Osteoblast (primary cell): ENCODE results near the gene SLC39A11. TPM values are rescaled to one million over a fixed set of nuclear protein-coding genes. Genes with fewer than 3 reads are reported as not detected.

ENCODE experiments used
- DNase-seq: peaks from one replicate; pipeline ENCODE4 v3.0.0; 2011; ENCODE audit warnings: low spot score, mixed read lengths; ENCODE audit not compliant: insufficient read length; ENCODE audit errors: missing footprints
- H2AFZ ChIP-seq: 2 replicates; pipeline ENCODE4 v1.6.0; 2011; ENCODE audit warnings: mild to moderate bottlenecking, low read length
- H3K27ac ChIP-seq: 2 replicates; pipeline ENCODE4 v1.5.1; 2011; ENCODE audit warnings: mild to moderate bottlenecking, low read depth, low read length, moderate library complexity
- H3K27me3 ChIP-seq: 2 replicates; pipeline ENCODE4 v1.6.0; 2012; ENCODE audit warnings: mild to moderate bottlenecking, control low read depth, inconsistent platforms, low read length, moderate library complexity; ENCODE audit not compliant: insufficient read depth
- H3K36me3 ChIP-seq: 2 replicates; pipeline ENCODE4 v1.5.1; 2011; ENCODE audit warnings: mild to moderate bottlenecking, low read length, control low read depth, moderate library complexity; ENCODE audit not compliant: insufficient read depth
- H3K4me1 ChIP-seq: 2 replicates; pipeline ENCODE4 v1.5.1; 2011; ENCODE audit warnings: mild to moderate bottlenecking, low read length, control low read depth, moderate library complexity; ENCODE audit not compliant: insufficient read depth
- H3K4me2 ChIP-seq: 2 replicates; pipeline ENCODE4 v1.6.0; 2011; ENCODE audit warnings: mild to moderate bottlenecking, low read length; ENCODE audit not compliant: insufficient read depth
- H3K4me3 ChIP-seq: fragments of 200-600 bp; sonication (generic); 3 replicates; pipeline ENCODE4 v1.5.1; 2012; ENCODE audit warnings: mild to moderate bottlenecking, low read length, inconsistent platforms; ENCODE audit not compliant: insufficient read depth
- H3K79me2 ChIP-seq: 2 replicates; pipeline ENCODE4 v1.6.0; 2012; ENCODE audit warnings: mild to moderate bottlenecking, low read length, control low read depth, inconsistent platforms; ENCODE audit not compliant: insufficient read depth
- H3K9me3 ChIP-seq: 2 replicates; pipeline ENCODE4 v1.5.1; 2011; ENCODE audit warnings: low read depth, low read length, control low read depth
- H4K20me1 ChIP-seq: 2 replicates; pipeline ENCODE4 v1.6.0; 2012; ENCODE audit warnings: mild to moderate bottlenecking, low read length, control low read depth; ENCODE audit not compliant: insufficient read depth
- total RNA-seq: library from RNA; depleted of rRNA; stranded (reverse); fragments of >200 nt; gene quantifications from 2 replicates; pipeline ENCODE4 v1.2.3, GENCODE V29; 2012
- TF ChIP-seq, protein P1 (sequence below): IDR thresholded peaks from 2 replicates; pipeline ENCODE4 v1.5.1; 2011; ENCODE audit warnings: mild to moderate bottlenecking, low read depth, low read length, moderate library complexity; ENCODE audit errors: extremely low read depth

Gene SLC39A11
- total RNA-seq, 1 donor = 27.1 TPM

DNA sequence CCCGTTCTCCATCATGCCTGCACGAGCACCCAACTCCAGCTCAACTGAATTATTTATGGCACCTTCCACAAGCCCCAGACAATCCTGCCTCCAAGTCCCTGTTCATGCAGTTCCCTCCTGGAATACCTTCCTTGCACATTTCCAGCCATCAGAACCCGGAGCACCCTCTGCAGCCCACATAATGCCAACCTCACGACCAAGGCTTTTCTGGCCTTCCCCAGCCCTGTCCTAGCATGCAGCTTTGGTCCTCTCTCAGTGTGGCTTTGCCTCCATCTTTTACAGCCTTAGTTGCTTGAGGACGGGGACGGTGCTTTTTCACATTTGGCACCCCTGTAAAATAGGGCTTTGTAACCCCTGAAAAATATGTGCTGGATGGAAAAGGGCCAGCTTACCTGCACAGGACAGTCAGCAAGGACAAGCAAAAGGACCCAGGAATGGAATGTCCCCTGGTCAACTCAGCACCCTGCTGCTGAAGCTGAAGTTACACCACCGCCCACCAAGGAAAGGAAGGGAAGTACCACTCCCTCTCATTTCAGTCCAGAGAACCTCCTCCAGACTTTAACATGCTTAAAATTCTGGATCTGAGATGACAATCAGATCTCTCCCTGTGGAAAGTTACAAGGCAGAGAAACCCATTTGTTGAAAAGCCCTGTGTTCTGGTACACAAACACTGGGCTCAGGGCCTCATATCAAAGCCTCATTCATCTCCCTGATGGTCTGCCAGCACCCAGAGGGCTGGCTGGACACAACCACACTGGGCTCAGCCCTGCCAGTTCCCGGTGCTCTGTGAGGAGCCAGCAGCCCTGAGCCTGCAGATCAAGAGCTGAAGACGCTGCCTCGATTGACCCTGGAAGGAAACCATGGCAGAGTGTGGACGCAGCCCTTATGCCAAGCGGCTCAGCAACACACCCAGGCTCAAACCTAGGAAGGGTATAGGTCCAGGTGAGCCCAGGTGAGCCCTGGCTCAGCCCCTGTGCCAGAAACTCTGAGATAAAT, 2.9 kb downstream of the SLC39A11 start:
- Histone ChIP-seq H3K27ac (no peak overlapping the region), H3K4me2 (no peak overlapping the region), H3K27me3 (no peaks in the 10 kb centered on the region), H3K4me1 (peaks cover 11% of the 10 kb centered on the region), H3K9me3 (no peaks in the 10 kb centered on the region), H3K36me3 (peaks cover 11% of the 10 kb centered on the region), H2AFZ (no peak overlapping the region), H4K20me1 (peaks cover 11% of the 10 kb centered on the region), H3K4me3 (no peak overlapping the region), H3K79me2 (no peaks in the 10 kb centered on the region)
- TF ChIP-seq, protein P1, sequence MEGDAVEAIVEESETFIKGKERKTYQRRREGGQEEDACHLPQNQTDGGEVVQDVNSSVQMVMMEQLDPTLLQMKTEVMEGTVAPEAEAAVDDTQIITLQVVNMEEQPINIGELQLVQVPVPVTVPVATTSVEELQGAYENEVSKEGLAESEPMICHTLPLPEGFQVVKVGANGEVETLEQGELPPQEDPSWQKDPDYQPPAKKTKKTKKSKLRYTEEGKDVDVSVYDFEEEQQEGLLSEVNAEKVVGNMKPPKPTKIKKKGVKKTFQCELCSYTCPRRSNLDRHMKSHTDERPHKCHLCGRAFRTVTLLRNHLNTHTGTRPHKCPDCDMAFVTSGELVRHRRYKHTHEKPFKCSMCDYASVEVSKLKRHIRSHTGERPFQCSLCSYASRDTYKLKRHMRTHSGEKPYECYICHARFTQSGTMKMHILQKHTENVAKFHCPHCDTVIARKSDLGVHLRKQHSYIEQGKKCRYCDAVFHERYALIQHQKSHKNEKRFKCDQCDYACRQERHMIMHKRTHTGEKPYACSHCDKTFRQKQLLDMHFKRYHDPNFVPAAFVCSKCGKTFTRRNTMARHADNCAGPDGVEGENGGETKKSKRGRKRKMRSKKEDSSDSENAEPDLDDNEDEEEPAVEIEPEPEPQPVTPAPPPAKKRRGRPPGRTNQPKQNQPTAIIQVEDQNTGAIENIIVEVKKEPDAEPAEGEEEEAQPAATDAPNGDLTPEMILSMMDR = no peak
- DNase-seq = peak; percentile 59

DNA sequence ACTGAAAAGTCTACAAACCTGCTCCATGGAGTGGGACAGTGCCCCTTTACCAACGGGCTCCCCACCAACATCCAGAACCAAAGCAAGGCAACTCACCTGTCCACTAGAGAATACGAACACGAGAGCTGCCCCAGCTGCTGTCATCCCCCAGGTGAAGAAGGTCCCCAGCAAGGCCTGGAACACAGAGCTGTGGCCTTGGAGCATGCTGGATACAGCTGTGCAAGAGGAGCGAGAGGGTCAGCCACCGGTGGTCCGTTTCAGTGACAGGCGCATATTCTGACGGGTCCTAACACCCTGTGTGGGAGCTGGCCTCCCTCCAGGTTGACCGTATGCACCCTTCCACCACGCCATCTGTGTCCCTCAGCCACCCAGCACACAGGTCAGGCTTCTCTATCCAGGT, 3.9 kb downstream of the SLC39A11 start:
- TF ChIP-seq, protein P1 = no peak
- no peak overlapping the region for H2AFZ ChIP-seq
- peaks cover 11% of the 10 kb centered on the region for H4K20me1 ChIP-seq
- peaks cover 18% of the 10 kb centered on the region for H3K36me3 ChIP-seq
- H3K27me3 ChIP-seq = no peaks in the 10 kb centered on the region
- peaks cover 11% of the 10 kb centered on the region for H3K4me1 ChIP-seq
- no peaks in the 10 kb centered on the region for H3K9me3 ChIP-seq
- no peak overlapping the region for H3K4me2 ChIP-seq
- no peaks in the 10 kb centered on the region for H3K79me2 ChIP-seq
- no peak overlapping the region for H3K27ac ChIP-seq
- DNase-seq = no peak
- no peak overlapping the region for H3K4me3 ChIP-seq

DNA sequence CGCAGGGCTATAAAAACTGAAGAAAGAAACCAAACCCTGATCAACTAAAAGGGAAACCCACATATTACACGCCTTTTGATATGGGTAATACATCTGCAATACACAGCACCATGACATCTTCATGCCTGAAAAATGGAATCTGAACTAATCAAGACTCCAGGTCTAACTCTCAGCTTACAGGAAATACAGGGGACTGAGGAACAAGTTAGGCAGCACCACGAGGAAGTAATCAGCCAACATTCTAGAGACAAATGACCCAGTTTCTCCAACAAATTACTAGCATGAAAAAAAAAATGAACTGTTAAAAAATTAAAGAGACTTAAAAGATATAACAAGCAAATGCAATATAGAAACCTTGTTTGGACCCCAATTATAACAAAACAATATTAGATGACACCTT, 9.1 kb downstream of the SLC39A11 start:
- H3K4me2 ChIP-seq = no peak overlapping the region
- H3K27ac ChIP-seq = no peak overlapping the region
- TF ChIP-seq, protein P1 = no peak
- H3K9me3 ChIP-seq = no peaks in the 10 kb centered on the region
- no peak overlapping the region for H2AFZ ChIP-seq
- H3K4me3 ChIP-seq = no peak overlapping the region
- H3K36me3 ChIP-seq = peaks cover 20% of the 10 kb centered on the region
- DNase-seq = no peak
- no peaks in the 10 kb centered on the region for H3K79me2 ChIP-seq
- no peaks in the 10 kb centered on the region for H3K4me1 ChIP-seq
- H4K20me1 ChIP-seq = no peaks in the 10 kb centered on the region
- H3K27me3 ChIP-seq = no peaks in the 10 kb centered on the region

DNA sequence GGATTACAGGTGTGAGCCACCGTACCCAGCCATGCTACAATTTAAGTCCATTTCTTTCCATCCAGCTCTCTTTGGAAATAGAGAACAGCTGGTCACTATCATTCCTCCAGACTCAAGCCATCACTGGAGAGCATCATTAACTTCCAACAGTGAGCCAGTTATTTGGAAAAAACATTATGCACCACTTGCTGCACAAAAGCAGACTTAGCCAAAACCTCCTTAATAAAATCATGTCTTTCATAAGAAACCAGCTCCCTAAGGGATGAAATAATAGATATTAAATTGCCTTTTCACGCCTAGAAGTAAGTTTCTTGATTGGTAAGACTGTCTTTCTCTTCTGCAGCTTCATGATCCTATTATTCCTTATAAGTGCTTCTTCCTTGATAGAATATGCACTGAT, 17.9 kb downstream of the SLC39A11 start:
- TF ChIP-seq, protein P1 = no peak
- H3K4me1 ChIP-seq = peaks cover 11% of the 10 kb centered on the region
- H3K27me3 ChIP-seq = no peaks in the 10 kb centered on the region
- no peaks in the 10 kb centered on the region for H3K79me2 ChIP-seq
- DNase-seq = no peak
- no peaks in the 10 kb centered on the region for H3K36me3 ChIP-seq
- no peak overlapping the region for H2AFZ ChIP-seq
- H4K20me1 ChIP-seq = no peaks in the 10 kb centered on the region
- H3K4me2 ChIP-seq = no peak overlapping the region
- H3K9me3 ChIP-seq = no peaks in the 10 kb centered on the region
- H3K27ac ChIP-seq = no peak overlapping the region
- no peak overlapping the region for H3K4me3 ChIP-seq
